ENCODE data around the gene OSBPL8.

The OSBPL8 gene

DNA sequence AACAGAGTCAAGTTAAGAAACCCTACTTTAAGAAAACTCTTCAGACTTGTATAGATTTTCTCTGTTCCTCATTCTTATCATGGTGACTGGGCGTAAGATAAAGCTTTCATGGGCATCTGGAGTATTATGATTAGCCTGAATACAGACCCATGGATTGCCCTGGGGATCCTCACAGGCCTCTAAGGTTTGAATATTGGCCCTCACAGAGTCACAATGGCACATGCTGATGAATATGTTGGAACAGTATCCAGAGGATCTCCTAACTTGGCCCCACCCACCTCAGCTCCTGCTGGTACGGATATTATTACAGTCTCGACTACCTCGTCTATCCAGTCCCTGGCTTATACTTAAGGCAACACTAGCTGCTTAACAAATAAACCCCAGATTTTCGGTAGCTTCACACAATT is 8.1 kb downstream of the OSBPL8 start:
- Histone ChIP-seq H3K9me3 (ENCODE audit: control insufficient read depth, insufficient read depth, low read depth, low read length) (no peaks in the 10 kb centered on the region), H3K4me1 (ENCODE audit: control insufficient read depth, insufficient read depth, low read length) (peaks cover 24% of the 10 kb centered on the region), H3K36me3 (ENCODE audit: control insufficient read depth in 2 of 2, insufficient read depth in 1 of 2, low read length in 2 of 2) (no peaks in the 10 kb centered on the region), H3K27ac (ENCODE audit: extremely low read depth, low read depth, low read length) (no peak overlapping the region), H3K4me3 (ENCODE audit: low read depth, low read length) (no peak overlapping the region)
- CTCF ChIA-PET, result interaction anchor here (1.7 kb wide), 1 partner anchor 35 kb away, joined by 6 read pairs; no protein-coding TSS in a partner anchor
- POLR2A ChIA-PET, result interaction anchor here (1.8 kb wide), 1 partner anchor 8 kb away, joined by 7 read pairs; the partner anchor contains the start of gene OSBPL8
- TF ChIP-seq ZNF777 (tag by site-specific recombination; IDR thresholded peaks at IDR 0.05; ENCODE audit: borderline replicate concordance) (no peak), PRDM1 (tag by site-specific recombination; IDR thresholded peaks at IDR 0.05) (no peak), ZBTB44 (tag by site-specific recombination; IDR thresholded peaks at IDR 0.05) (no peak), SCRT2 (tag by site-specific recombination; IDR thresholded peaks at IDR 0.05) (no peak), ZNF596 (tag by site-specific recombination; IDR thresholded peaks at IDR 0.05) (no peak), ZNF174 (tag by site-specific recombination; IDR thresholded peaks at IDR 0.05) (no peak), ZNF426 (tag by site-specific recombination; IDR thresholded peaks at IDR 0.05) (no peak), ZNF112 (tag by site-specific recombination; IDR thresholded peaks at IDR 0.05) (no peak), HIC1 (tag by site-specific recombination; IDR thresholded peaks at IDR 0.05) (no peak), ZNF132 (tag by site-specific recombination; IDR thresholded peaks at IDR 0.05; ENCODE audit: borderline replicate concordance) (no peak), GFI1B (tag by site-specific recombination; IDR thresholded peaks at IDR 0.05) (no peak), AEBP2 (tag by site-specific recombination; IDR thresholded peaks at IDR 0.05; ENCODE audit: borderline replicate concordance) (no peak), ZNF660 (tag by site-specific recombination; IDR thresholded peaks at IDR 0.05) (0 out of 2 replicates have a peak, but pooled peaks have one; percentile 17), ZNF629 (tag by site-specific recombination; IDR thresholded peaks at IDR 0.05) (no peak), ZNF10 (tag by site-specific recombination; IDR thresholded peaks at IDR 0.05) (peak; percentile 78), TRIM28 (IDR thresholded peaks at IDR 0.05; ENCODE audit: borderline replicate concordance, low read length) (no peak), ZBTB8A (tag by site-specific recombination; IDR thresholded peaks at IDR 0.05) (no peak), ZNF416 (tag by site-specific recombination; IDR thresholded peaks at IDR 0.05) (no peak), SCRT1 (tag by site-specific recombination; IDR thresholded peaks at IDR 0.05; ENCODE audit: borderline replicate concordance) (no peak), YY1 (tag by site-specific recombination; IDR thresholded peaks at IDR 0.05) (no peak), ZNF514 (tag by site-specific recombination; IDR thresholded peaks at IDR 0.05) (no peak), ZNF600 (tag by site-specific recombination; IDR thresholded peaks at IDR 0.05) (peak; percentile 49; the same call in 1 of the 2 replicates), HOXA7 (CRISPR knock-in tag; IDR thresholded peaks at IDR 0.05; ENCODE audit: borderline replicate concordance) (no peak)
- TF ChIP-seq, protein P1, sequence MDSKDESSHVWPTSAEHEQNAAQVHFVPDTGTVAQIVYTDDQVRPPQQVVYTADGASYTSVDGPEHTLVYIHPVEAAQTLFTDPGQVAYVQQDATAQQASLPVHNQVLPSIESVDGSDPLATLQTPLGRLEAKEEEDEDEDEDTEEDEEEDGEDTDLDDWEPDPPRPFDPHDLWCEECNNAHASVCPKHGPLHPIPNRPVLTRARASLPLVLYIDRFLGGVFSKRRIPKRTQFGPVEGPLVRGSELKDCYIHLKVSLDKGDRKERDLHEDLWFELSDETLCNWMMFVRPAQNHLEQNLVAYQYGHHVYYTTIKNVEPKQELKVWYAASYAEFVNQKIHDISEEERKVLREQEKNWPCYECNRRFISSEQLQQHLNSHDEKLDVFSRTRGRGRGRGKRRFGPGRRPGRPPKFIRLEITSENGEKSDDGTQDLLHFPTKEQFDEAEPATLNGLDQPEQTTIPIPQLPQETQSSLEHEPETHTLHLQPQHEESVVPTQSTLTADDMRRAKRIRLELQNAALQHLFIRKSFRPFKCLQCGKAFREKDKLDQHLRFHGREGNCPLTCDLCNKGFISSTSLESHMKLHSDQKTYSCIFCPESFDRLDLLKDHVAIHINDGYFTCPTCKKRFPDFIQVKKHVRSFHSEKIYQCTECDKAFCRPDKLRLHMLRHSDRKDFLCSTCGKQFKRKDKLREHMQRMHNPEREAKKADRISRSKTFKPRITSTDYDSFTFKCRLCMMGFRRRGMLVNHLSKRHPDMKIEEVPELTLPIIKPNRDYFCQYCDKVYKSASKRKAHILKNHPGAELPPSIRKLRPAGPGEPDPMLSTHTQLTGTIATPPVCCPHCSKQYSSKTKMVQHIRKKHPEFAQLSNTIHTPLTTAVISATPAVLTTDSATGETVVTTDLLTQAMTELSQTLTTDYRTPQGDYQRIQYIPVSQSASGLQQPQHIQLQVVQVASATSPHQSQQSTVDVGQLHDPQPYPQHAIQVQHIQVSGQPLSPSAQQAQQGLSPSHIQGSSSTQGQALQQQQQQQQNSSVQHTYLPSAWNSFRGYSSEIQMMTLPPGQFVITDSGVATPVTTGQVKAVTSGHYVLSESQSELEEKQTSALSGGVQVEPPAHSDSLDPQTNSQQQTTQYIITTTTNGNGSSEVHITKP (tag by site-specific recombination; IDR thresholded peaks at IDR 0.05), result peak; percentile 51
- TF ChIP-seq, protein P2, sequence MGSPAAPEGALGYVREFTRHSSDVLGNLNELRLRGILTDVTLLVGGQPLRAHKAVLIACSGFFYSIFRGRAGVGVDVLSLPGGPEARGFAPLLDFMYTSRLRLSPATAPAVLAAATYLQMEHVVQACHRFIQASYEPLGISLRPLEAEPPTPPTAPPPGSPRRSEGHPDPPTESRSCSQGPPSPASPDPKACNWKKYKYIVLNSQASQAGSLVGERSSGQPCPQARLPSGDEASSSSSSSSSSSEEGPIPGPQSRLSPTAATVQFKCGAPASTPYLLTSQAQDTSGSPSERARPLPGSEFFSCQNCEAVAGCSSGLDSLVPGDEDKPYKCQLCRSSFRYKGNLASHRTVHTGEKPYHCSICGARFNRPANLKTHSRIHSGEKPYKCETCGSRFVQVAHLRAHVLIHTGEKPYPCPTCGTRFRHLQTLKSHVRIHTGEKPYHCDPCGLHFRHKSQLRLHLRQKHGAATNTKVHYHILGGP (tag by site-specific recombination; IDR thresholded peaks at IDR 0.05), result no peak
- TF ChIP-seq, protein P3, sequence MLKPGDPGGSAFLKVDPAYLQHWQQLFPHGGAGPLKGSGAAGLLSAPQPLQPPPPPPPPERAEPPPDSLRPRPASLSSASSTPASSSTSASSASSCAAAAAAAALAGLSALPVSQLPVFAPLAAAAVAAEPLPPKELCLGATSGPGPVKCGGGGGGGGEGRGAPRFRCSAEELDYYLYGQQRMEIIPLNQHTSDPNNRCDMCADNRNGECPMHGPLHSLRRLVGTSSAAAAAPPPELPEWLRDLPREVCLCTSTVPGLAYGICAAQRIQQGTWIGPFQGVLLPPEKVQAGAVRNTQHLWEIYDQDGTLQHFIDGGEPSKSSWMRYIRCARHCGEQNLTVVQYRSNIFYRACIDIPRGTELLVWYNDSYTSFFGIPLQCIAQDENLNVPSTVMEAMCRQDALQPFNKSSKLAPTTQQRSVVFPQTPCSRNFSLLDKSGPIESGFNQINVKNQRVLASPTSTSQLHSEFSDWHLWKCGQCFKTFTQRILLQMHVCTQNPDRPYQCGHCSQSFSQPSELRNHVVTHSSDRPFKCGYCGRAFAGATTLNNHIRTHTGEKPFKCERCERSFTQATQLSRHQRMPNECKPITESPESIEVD (tag by site-specific recombination; IDR thresholded peaks at IDR 0.05), result no peak

Measured in HEK293 (cell line).